K562 (cell line): Measurements from ENCODE around the gene ERBB3. TPM values are rescaled to one million over a fixed set of nuclear protein-coding genes. Genes with fewer than 3 reads are reported as not detected.

Experiments
- CBFB ChIP-seq: sonication (generic); formaldehyde crosslinking; IDR thresholded peaks from 2 replicates; pipeline ENCODE4 v1.4.0; 2020; ENCODE audit warnings: mild to moderate bottlenecking, missing genetic modification reagents
- CSDE1 ChIP-seq, 2 experiments: fragments of 450-650 bp; IDR thresholded peaks; 2 replicates each; pipeline ENCODE4 v1.6.1; 2016; ENCODE audit warnings: mild to moderate bottlenecking in 1 of 2
- SRSF7 ChIP-seq: fragments of 200-400 bp; formaldehyde crosslinking; optimal IDR thresholded peaks from 2 replicates; pipeline ENCODE3; 2017; ENCODE audit warnings: mild to moderate bottlenecking, low read depth, low read length
- TAF1 ChIP-seq: IDR thresholded peaks from 2 replicates; pipeline ENCODE4 v1.6.1; 2011; ENCODE audit warnings: mild to moderate bottlenecking, low read length, moderate library complexity; ENCODE audit not compliant: insufficient read depth, control insufficient read depth, severe bottlenecking; ENCODE audit errors: extremely low read depth
- TFAP4 ChIP-seq: sonication (generic); formaldehyde crosslinking; IDR thresholded peaks from 2 replicates; pipeline ENCODE4 v1.8.0; 2022; ENCODE audit warnings: missing genetic modification reagents, mild to moderate bottlenecking, moderate library complexity, borderline replicate concordance
- ZFP30 ChIP-seq: fragments of 250-450 bp; sonication (Bioruptor Pico); IDR thresholded peaks from 2 replicates; pipeline ENCODE4 v1.8.0; 2022; ENCODE audit warnings: moderate library complexity, mild to moderate bottlenecking, inconsistent platforms, borderline replicate concordance
- ZNF184 ChIP-seq: sonication (generic); formaldehyde crosslinking; IDR thresholded peaks from 2 replicates; pipeline ENCODE4 v1.5.0; 2020; ENCODE audit warnings: missing genetic modification reagents
- ZNF217 ChIP-seq: sonication (generic); formaldehyde crosslinking; IDR thresholded peaks from 2 replicates; pipeline ENCODE4 v1.8.0; 2022; ENCODE audit warnings: mild to moderate bottlenecking, missing genetic modification reagents
- ZNF3 ChIP-seq: fragments of 250-450 bp; sonication (Bioruptor Pico); IDR thresholded peaks from 2 replicates; pipeline ENCODE4 v1.5.0; 2021; ENCODE audit warnings: mild to moderate bottlenecking, moderate library complexity
- ZNF449 ChIP-seq: fragments of 250-450 bp; sonication (Bioruptor Pico); IDR thresholded peaks from 2 replicates; pipeline ENCODE4 v1.8.0; 2022; ENCODE audit warnings: moderate library complexity, mild to moderate bottlenecking, inconsistent platforms
- ZNF551 ChIP-seq: fragments of 250-450 bp; sonication (Bioruptor Pico); IDR thresholded peaks from 2 replicates; pipeline ENCODE4 v1.5.0; 2021; ENCODE audit warnings: mild to moderate bottlenecking, moderate library complexity
- polyA plus RNA-seq, 8 experiments: library from polyadenylated mRNA; depleted of rRNA in 4 of 8; stranded (reverse) in 5 of 8; unstranded in 3 of 8; fragments of >200 nt; fragmentation: Nextera tagmentation in 2 of 8; fragmentation: Illumina TruSeq in 1 of 8; extraction: Ambion mirVana in 2 of 8; extraction: Trizol in 1 of 8; gene quantifications; 2 replicates each; pipeline versions ENCODE4 v1.2.1 to v1.2.3, GENCODE V29; 2011 to 2014; ENCODE audit warnings: inconsistent platforms in 1 of 8, missing spikeins in 1 of 8
- total RNA-seq, 7 experiments: library from RNA; depleted of rRNA in 6 of 7; stranded (reverse); fragments of >200 nt in 6 of 7; fragmentation: Illumina TruSeq in 2 of 7; extraction: Trizol in 2 of 7; gene quantifications; 2 replicates each; pipeline versions ENCODE4 v1.2.1 to v1.2.3, GENCODE V29; 2011 to 2021; ENCODE audit warnings: low replicate concordance in 1 of 7

Gene ERBB3
- total and polyA plus RNA-seq, 9 of the 15 experiments (the other 6 are each of a cell fraction or from before 2014, with no cell fraction given): 1.5 to 5.4 (median 3.8) TPM

- TF ChIP-seq TFAP4 (no peak), CBFB (no peak), TAF1 (no peak), ZNF217 (no peak), ZNF551 (CRISPR knock-in tag) (no peak), SRSF7 (no peak), ZNF449 (CRISPR knock-in tag) (no peak), ZNF184 (peak; percentile 96), ZFP30 (no peak), CSDE1 (IDR thresholded peaks at IDR 0.05) (no peak), ZNF3 (CRISPR knock-in tag) (no peak)
These were observed 25.6 kb downstream of the ERBB3 start (continued) for GRCh38 chr12:56105609-56105902.
